Thyroid gland (tissue), 4 donors: ENCODE measurements around the gene IMPA2.

Experiments used
- CTCF ChIP-seq, 6 experiments: fragments of 200-600 bp in 3 of 6; fragments of 450-650 bp in 3 of 6; sonication (generic) in 3 of 6; IDR thresholded peaks; one replicate each; pipeline ENCODE4 v1.5.1; 2016 to 2019; ENCODE audit warnings: antibody characterized with exemption in 6 of 6, mild to moderate bottlenecking in 2 of 6, inconsistent platforms in 1 of 6, moderate library complexity in 1 of 6
- POLR2A ChIP-seq, 2 donors: fragments of 450-650 bp; IDR thresholded peaks; one replicate each; pipeline ENCODE4 v1.6.1; 2017; ENCODE audit warnings: antibody characterized with exemption in 2 of 2, mild to moderate bottlenecking in 2 of 2, moderate library complexity in 1 of 2

- TF ChIP-seq CTCF (IDR thresholded peaks at IDR 0.05) (no peak), POLR2A (IDR thresholded peaks at IDR 0.05) (no peak)
Measured at GRCh38 chr18:11976315-11977152, 4.8 kb upstream of the IMPA2 start.
